Neuronal stem cell (in vitro differentiated cells): ENCODE results near the gene IFT122.

Experiments
- DNase-seq: peaks from one replicate; pipeline ENCODE4 v3.0.0-alpha.2; 2013; ENCODE audit warnings: low spot score
- H2AFZ ChIP-seq: one replicate; pipeline ENCODE4 v1.6.1; 2013; ENCODE audit warnings: mild to moderate bottlenecking, low read length, inconsistent platforms
- H2AK5ac ChIP-seq: 2 replicates; pipeline ENCODE4 v1.6.1; 2013; ENCODE audit warnings: low read depth, mild to moderate bottlenecking, inconsistent platforms, low read length, moderate library complexity, mixed read lengths
- H2BK120ac ChIP-seq: 2 replicates; pipeline ENCODE4 v1.6.1; 2013; ENCODE audit warnings: low read depth, mild to moderate bottlenecking, inconsistent platforms, low read length, moderate library complexity, mixed read lengths
- H2BK12ac ChIP-seq: one replicate; pipeline ENCODE4 v1.6.1; 2013; ENCODE audit warnings: low read length, inconsistent platforms
- H2BK15ac ChIP-seq: 2 replicates; pipeline ENCODE4 v1.6.1; 2013; ENCODE audit warnings: mild to moderate bottlenecking, low read length, inconsistent platforms, mixed read lengths
- H2BK5ac ChIP-seq: one replicate; pipeline ENCODE4 v1.6.1; 2013; ENCODE audit warnings: inconsistent platforms, mild to moderate bottlenecking, low read length, moderate library complexity
- H3K14ac ChIP-seq: one replicate; pipeline ENCODE4 v1.6.1; 2013; ENCODE audit warnings: low read length, inconsistent platforms
- H3K18ac ChIP-seq: 2 replicates; pipeline ENCODE4 v1.6.1; 2013; ENCODE audit warnings: low read length, inconsistent platforms
- H3K23ac ChIP-seq: 2 replicates; pipeline ENCODE4 v1.6.1; 2013; ENCODE audit warnings: low read depth, mild to moderate bottlenecking, mixed read lengths, low read length, inconsistent platforms; ENCODE audit not compliant: poor library complexity
- H3K27ac ChIP-seq: replicated peaks from 3 replicates; pipeline ENCODE4 v1.5.1; 2013; ENCODE audit warnings: low read length, inconsistent platforms
- H3K27me3 ChIP-seq, 3 experiments: 2 replicates each; pipeline ENCODE4 v1.6.1; 2013; ENCODE audit warnings: low read length in 3 of 3, mild to moderate bottlenecking in 2 of 3, inconsistent platforms in 1 of 3, low read depth in 1 of 3, mixed read lengths in 1 of 3, moderate library complexity in 1 of 3; ENCODE audit not compliant: control insufficient read depth in 3 of 3, insufficient read depth in 3 of 3
- H3K36me3 ChIP-seq, 2 donors: replicated peaks in 1 of 2; 2 replicates each; pipeline ENCODE4 v1.6.1; 2013; ENCODE audit warnings: low read length in 2 of 2; ENCODE audit not compliant: control insufficient read depth in 2 of 2, insufficient read depth in 2 of 2
- H3K4ac ChIP-seq: 2 replicates; pipeline ENCODE4 v1.6.1; 2013; ENCODE audit warnings: inconsistent platforms, mild to moderate bottlenecking, low read length, moderate library complexity
- H3K4me1 ChIP-seq, 2 donors: 1 replicate in 1 of 2; 2 replicates in 1 of 2; pipeline ENCODE4 v1.6.1; 2013; ENCODE audit warnings: low read length in 2 of 2, low read depth in 1 of 2; ENCODE audit not compliant: control insufficient read depth in 2 of 2, insufficient read depth in 1 of 2
- H3K4me2 ChIP-seq: one replicate; pipeline ENCODE4 v1.6.1; 2013; ENCODE audit warnings: mild to moderate bottlenecking, low read length, inconsistent platforms; ENCODE audit not compliant: insufficient read depth, poor library complexity, severe bottlenecking
- H3K4me3 ChIP-seq, 2 donors: 2 replicates each; pipeline ENCODE4 v1.5.1; 2013; ENCODE audit warnings: low read length in 2 of 2, mild to moderate bottlenecking in 2 of 2, inconsistent platforms in 1 of 2, moderate library complexity in 1 of 2
- H3K79me1 ChIP-seq: one replicate; pipeline ENCODE4 v1.6.1; 2013; ENCODE audit warnings: low read depth, mild to moderate bottlenecking, inconsistent platforms, low read length, moderate library complexity
- H3K9ac ChIP-seq: one replicate; pipeline ENCODE4 v1.6.1; 2013; ENCODE audit warnings: mild to moderate bottlenecking, low read depth, low read length, inconsistent platforms; ENCODE audit not compliant: poor library complexity
- H3K9me3 ChIP-seq, 2 donors: replicated peaks in 1 of 2; 2 replicates each; pipeline versions ENCODE3 to v1.6.1; 2013; ENCODE audit warnings: low read length in 2 of 2, mild to moderate bottlenecking in 2 of 2, inconsistent platforms in 1 of 2, low read depth in 1 of 2, mixed read lengths in 1 of 2, moderate library complexity in 1 of 2; ENCODE audit not compliant: control insufficient read depth in 2 of 2, insufficient read depth in 1 of 2
- H4K8ac ChIP-seq: one replicate; pipeline ENCODE4 v1.6.1; 2013; ENCODE audit warnings: low read depth, mild to moderate bottlenecking, inconsistent platforms, low read length, moderate library complexity
- H4K91ac ChIP-seq: one replicate; pipeline ENCODE4 v1.6.1; 2013; ENCODE audit warnings: low read length, low read depth, mild to moderate bottlenecking, inconsistent platforms; ENCODE audit not compliant: poor library complexity
- WGBS, 2 donors: extraction: QIAGEN DNeasy Blood & Tissue Kit; methylation state at CpG; one replicate each; pipeline ENCODE4 v1.1.7; 2013; ENCODE audit warnings: missing lambda C conversion rate in 2 of 2, mixed read lengths in 1 of 2; ENCODE audit not compliant: insufficient read length in 2 of 2, insufficient replicate concordance in 1 of 2; ENCODE audit errors: extremely low coverage in 2 of 2; 5-methylcytosine and 5-hydroxymethylcytosine counted together

Gene IFT122

DNA sequence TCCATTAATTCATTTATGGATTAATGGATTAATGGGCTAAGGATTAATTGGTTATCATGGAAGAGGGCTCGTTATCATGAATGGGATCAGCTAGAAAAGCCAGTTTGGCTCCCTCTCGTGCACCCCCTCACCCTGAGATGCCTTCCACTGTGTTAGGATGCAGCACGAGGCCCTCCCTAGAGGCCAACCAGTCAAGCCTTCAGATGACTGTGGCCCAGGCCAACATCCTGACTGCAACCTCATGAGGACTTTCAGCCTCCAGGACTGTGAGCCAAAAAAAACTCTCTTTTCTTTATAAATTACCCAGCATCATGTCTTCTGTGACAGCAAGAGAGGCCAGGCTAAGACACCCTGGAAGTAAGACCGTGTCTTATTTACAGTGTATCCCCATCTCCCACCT, 20.5 kb upstream of the IFT122 start:
- peaks cover 0 to 1% of the 10 kb centered on the region in 2 donors for H3K4me1 ChIP-seq
- no peak overlapping the region for H2BK12ac ChIP-seq
- H2BK15ac ChIP-seq = no peak overlapping the region
- no peak overlapping the region for H3K4me2 ChIP-seq
- no peaks in the 10 kb centered on the region for H3K36me3 ChIP-seq
- no peak overlapping the region for H2BK5ac ChIP-seq
- no peak overlapping the region for H3K14ac ChIP-seq
- no peaks in the 10 kb centered on the region for H3K79me1 ChIP-seq
- WGBS, 2 donors = no CpG with 5 or more reads among the region's 4 CpGs
- H3K23ac ChIP-seq = no peak overlapping the region
- H2AK5ac ChIP-seq = no peak overlapping the region
- no peak overlapping the region for H3K18ac ChIP-seq
- no peak overlapping the region for H4K91ac ChIP-seq
- DNase-seq = no peak
- no peaks in the 10 kb centered on the region for H3K9me3 ChIP-seq
- no peak overlapping the region for H2AFZ ChIP-seq
- H3K4me3 ChIP-seq = no peak overlapping the region
- H3K27me3 ChIP-seq = no peaks in the 10 kb centered on the region
- H3K9ac ChIP-seq = peak overlapping the region; percentile 44
- H3K27ac ChIP-seq = no peak overlapping the region
- H2BK120ac ChIP-seq = no peak overlapping the region
- H3K4ac ChIP-seq = no peak overlapping the region
- H4K8ac ChIP-seq = no peak overlapping the region

DNA sequence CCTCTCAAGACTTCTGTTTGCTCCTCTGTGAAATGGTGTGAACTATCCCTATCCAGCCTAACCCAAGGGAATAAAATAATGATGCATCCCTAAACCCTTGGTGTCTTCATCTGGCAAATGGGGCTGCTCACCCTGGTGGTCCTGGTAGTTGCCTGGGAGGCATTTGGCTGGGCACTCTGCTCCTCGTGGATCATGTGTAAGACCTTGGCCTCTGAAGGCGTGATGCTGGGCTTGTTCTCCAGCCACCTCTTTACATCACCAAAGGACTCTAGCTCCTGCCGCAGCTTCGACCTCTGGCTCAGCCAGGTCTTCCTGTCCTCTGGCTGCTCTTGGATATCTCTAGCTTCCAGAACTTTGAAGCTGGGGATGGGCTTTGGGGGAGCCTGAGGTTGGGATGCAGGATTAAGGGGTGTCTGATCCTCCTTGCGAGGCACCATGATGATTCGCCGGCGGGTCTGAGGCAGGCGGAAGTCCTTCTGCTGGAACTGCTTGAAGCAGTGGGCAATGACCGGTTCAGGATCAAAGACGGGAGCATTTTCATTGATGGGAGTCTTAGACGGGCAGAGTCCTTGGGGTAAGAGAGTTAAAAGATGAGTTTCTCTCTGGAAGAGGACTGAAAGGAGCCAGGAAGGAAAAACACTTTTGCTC, 18.7 kb upstream of the IFT122 start:
- H3K23ac ChIP-seq = no peak overlapping the region
- H3K4ac ChIP-seq = no peak overlapping the region
- H3K4me1 ChIP-seq = peaks cover 0 to 6% of the 10 kb centered on the region in 2 donors
- H3K4me2 ChIP-seq = no peak overlapping the region
- no peak overlapping the region for H2BK12ac ChIP-seq
- H2AFZ ChIP-seq = no peak overlapping the region
- H3K18ac ChIP-seq = no peak overlapping the region
- no peak overlapping the region for H3K9ac ChIP-seq
- H4K91ac ChIP-seq = no peak overlapping the region
- H2AK5ac ChIP-seq = peak overlapping the region; percentile 2
- H3K27me3 ChIP-seq = no peaks in the 10 kb centered on the region
- no peak for DNase-seq
- H3K9me3 ChIP-seq = no peaks in the 10 kb centered on the region
- no peak overlapping the region for H2BK120ac ChIP-seq
- no peak overlapping the region for H2BK15ac ChIP-seq
- no peak overlapping the region for H3K27ac ChIP-seq
- no peak overlapping the region for H3K14ac ChIP-seq
- no peak overlapping the region for H4K8ac ChIP-seq
- no CpG with 5 or more reads among the region's 12 CpGs for WGBS, 2 donors
- H3K4me3 ChIP-seq = no peak overlapping the region
- no peak overlapping the region for H2BK5ac ChIP-seq
- no peaks in the 10 kb centered on the region for H3K36me3 ChIP-seq
- H3K79me1 ChIP-seq = no peaks in the 10 kb centered on the region

DNA sequence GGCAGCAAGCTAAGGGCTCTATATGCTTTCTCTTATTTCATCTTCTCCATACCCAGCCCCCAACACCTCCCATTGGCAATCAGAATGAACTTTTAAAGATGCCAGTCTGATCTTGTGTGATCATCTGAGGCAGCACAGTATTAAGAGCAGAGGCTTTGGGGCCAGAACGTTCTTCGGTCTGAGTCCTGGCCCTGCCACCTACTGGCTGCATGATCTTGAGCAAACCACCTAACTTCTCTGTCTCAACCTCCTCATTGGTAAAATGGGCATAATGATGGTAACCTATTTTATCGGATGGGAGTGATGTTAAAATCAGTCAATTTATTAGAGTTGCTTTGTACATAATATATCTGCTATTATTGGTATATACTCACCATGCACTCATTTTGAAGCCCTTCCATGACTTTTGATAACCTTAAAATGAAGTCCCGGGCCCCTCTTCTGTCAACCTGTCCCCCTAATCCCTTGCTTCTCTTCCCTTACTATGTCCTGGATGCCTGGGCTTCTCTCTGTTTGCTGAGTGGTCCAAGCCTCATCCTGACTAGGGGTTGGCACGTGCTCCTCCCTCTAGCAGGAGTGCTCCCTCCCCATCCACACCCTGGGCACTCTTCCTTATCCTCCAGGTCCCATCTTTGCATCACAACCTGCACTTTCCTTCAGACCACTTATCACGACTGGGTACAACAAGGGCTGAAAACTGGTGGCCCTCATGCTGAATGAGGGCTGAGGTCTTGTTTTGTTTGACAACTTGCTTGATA, 17.9 kb upstream of the IFT122 start:
- H3K27me3 ChIP-seq = no peaks in the 10 kb centered on the region
- H3K9me3 ChIP-seq = no peaks in the 10 kb centered on the region
- H3K27ac ChIP-seq = no peak overlapping the region
- H3K79me1 ChIP-seq = no peaks in the 10 kb centered on the region
- H3K4ac ChIP-seq = no peak overlapping the region
- H2AFZ ChIP-seq = no peak overlapping the region
- H3K23ac ChIP-seq = no peak overlapping the region
- H3K4me3 ChIP-seq = no peak overlapping the region
- no peak overlapping the region for H3K4me2 ChIP-seq
- H2BK15ac ChIP-seq = peak overlapping the region; percentile 50
- H3K9ac ChIP-seq = no peak overlapping the region
- H2BK5ac ChIP-seq = peak overlapping the region; percentile 34
- no peak for DNase-seq
- no peak overlapping the region for H4K8ac ChIP-seq
- no CpG with 5 or more reads among the region's 6 CpGs for WGBS, 2 donors
- no peak overlapping the region for H2AK5ac ChIP-seq
- peaks cover 0 to 6% of the 10 kb centered on the region in 2 donors for H3K4me1 ChIP-seq
- H2BK12ac ChIP-seq = peak overlapping the region; percentile 42
- no peak overlapping the region for H3K18ac ChIP-seq
- H4K91ac ChIP-seq = no peak overlapping the region
- H3K36me3 ChIP-seq = no peaks in the 10 kb centered on the region
- H2BK120ac ChIP-seq = no peak overlapping the region
- no peak overlapping the region for H3K14ac ChIP-seq

DNA sequence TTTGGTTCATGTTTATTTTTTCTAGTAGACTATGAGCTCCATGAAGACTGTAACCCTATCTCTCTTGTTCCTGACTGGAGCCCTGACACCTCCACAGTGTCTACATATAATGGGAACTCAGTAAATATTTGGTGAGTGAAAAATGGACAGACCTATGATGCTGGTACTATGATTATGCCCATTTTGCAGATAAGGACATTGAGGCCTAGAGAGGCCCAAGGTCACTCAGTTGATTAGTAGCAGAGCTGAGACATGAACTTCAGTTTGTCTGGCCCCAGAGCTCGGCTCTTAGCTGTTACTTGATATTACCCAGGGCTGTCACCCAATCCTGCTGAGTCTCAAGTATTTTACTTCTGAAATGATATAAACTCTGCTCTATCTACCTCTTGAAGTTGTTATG, 17.1 kb upstream of the IFT122 start:
- no peak overlapping the region for H3K23ac ChIP-seq
- H4K91ac ChIP-seq = no peak overlapping the region
- no peaks in the 10 kb centered on the region for H3K9me3 ChIP-seq
- H2BK12ac ChIP-seq = no peak overlapping the region
- no peak overlapping the region for H2AFZ ChIP-seq
- no peak overlapping the region for H3K9ac ChIP-seq
- H3K27ac ChIP-seq = no peak overlapping the region
- H3K4me3 ChIP-seq = no peak overlapping the region
- H3K4me1 ChIP-seq = peaks cover 3 to 9% of the 10 kb centered on the region in 2 donors
- H3K27me3 ChIP-seq = no peaks in the 10 kb centered on the region
- no peak overlapping the region for H3K18ac ChIP-seq
- H3K4ac ChIP-seq = no peak overlapping the region
- no peaks in the 10 kb centered on the region for H3K36me3 ChIP-seq
- H3K79me1 ChIP-seq = no peaks in the 10 kb centered on the region
- no CpG with 5 or more reads among the region's 1 CpG for WGBS, 2 donors
- H3K14ac ChIP-seq = no peak overlapping the region
- no peak overlapping the region for H4K8ac ChIP-seq
- H2BK15ac ChIP-seq = no peak overlapping the region
- H2BK120ac ChIP-seq = no peak overlapping the region
- no peak overlapping the region for H2BK5ac ChIP-seq
- H2AK5ac ChIP-seq = no peak overlapping the region
- DNase-seq = no peak
- H3K4me2 ChIP-seq = no peak overlapping the region
